ENCODE data around the gene GALNS.

The GALNS gene

GRCh38 chr16:88822281-88823040 is 34.3 kb downstream of the GALNS start:
- H3K4me3 ChIP-seq (replicated peaks; ENCODE audit: low read depth, low read length): no peak overlapping the region
- no peak for TF ChIP-seq CTCF (IDR thresholded peaks at IDR 0.05; ENCODE audit: low read length, missing control alignments)
- DNase-seq (ENCODE audit: low read depth): no peak

- DNase-seq (ENCODE audit: low read depth): no peak
- H3K4me3 ChIP-seq (replicated peaks; ENCODE audit: low read depth, low read length): no peak overlapping the region
- TF ChIP-seq CTCF (IDR thresholded peaks at IDR 0.05; ENCODE audit: low read length, missing control alignments): no peak
Measured at GRCh38 chr16:88821168-88821850, 35.4 kb downstream of the GALNS start.

- no peak for TF ChIP-seq CTCF (IDR thresholded peaks at IDR 0.05; ENCODE audit: low read length, missing control alignments)
- H3K4me3 ChIP-seq (replicated peaks; ENCODE audit: low read depth, low read length): no peak overlapping the region
- DNase-seq (ENCODE audit: low read depth): no peak
Measured at GRCh38 chr16:88820385-88821025, 36.2 kb downstream of the GALNS start.

GRCh38 chr16:88819126-88819525 is 37.6 kb downstream of the GALNS start:
- DNase-seq (ENCODE audit: low read depth): no peak
- no peak overlapping the region for H3K4me3 ChIP-seq (replicated peaks; ENCODE audit: low read depth, low read length)
- TF ChIP-seq CTCF (IDR thresholded peaks at IDR 0.05; ENCODE audit: low read length, missing control alignments): no peak

GRCh38 chr16:88818575-88818874 is 38.2 kb downstream of the GALNS start:
- no peak for TF ChIP-seq CTCF (IDR thresholded peaks at IDR 0.05; ENCODE audit: low read length, missing control alignments)
- no peak for DNase-seq (ENCODE audit: low read depth)
- no peak overlapping the region for H3K4me3 ChIP-seq (replicated peaks; ENCODE audit: low read depth, low read length)

DNA sequence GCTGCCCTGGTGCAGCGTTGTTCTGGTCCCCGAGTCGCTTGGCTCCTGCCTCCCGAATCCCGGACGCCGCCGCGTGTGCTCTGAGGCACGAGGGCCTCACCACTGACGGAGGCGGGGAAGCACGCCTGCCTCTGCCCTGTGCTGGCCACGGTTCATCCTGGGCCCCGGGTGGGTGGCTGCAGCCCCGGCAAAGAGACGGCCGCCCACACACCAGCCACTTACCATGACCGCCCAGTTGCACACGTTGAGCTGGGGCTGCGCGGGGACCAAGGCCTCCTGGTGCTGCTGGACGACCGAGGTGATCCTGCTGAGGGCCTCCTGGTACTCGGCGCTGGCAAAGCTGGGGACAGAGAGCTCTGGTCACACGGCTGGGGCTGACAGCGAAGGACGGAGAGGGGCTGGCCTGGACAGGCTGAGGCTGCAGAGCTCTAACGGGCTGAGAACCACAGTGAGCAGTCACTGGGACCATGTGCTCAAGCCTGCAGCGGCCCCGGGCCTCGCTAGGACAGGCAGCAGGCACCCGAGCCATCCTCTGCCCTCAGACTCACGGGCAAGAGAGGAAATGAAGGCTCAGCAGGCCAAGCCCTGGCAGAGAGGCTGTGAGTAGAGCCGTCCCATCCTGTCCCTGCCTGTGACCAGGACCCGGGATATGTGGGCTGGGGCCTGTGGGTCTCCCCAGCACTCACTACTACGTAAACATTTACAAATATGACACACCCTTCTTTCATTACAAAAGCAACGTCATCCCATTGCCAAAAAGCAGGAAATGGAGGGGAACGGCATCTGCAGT is 38.8 kb downstream of the GALNS start:
- DNase-seq (ENCODE audit: low read depth): no peak
- no peak for TF ChIP-seq CTCF (IDR thresholded peaks at IDR 0.05; ENCODE audit: low read length, missing control alignments)
- no peak overlapping the region for H3K4me3 ChIP-seq (replicated peaks; ENCODE audit: low read depth, low read length)

Measured in fibroblast of pulmonary artery (primary cell).